Brain microvascular endothelial cell (primary cell): ENCODE data around the gene THSD7A.
A peak's percentile ranks its signal among the peaks of the same experiment; 100 is the strongest.

ENCODE experiments used
- DNase-seq: peaks from one replicate; pipeline ENCODE4 v3.0.0-alpha.2; 2020
- H3K27ac ChIP-seq: fragments of 250-450 bp; sonication (Bioruptor Pico); 2 replicates; pipeline ENCODE4 v1.5.1; 2020; ENCODE audit warnings: mild to moderate bottlenecking, moderate library complexity
- H3K27me3 ChIP-seq: fragments of 250-450 bp; sonication (Bioruptor Pico); replicated peaks from 2 replicates; pipeline ENCODE4 v1.5.1; 2020; ENCODE audit warnings: mild to moderate bottlenecking
- H3K36me3 ChIP-seq: fragments of 250-450 bp; sonication (Bioruptor Pico); replicated peaks from 2 replicates; pipeline ENCODE4 v1.5.1; 2020; ENCODE audit warnings: mild to moderate bottlenecking
- H3K4me3 ChIP-seq: 2 replicates; pipeline ENCODE4 v1.5.1; 2011; ENCODE audit warnings: low read depth, mild to moderate bottlenecking, control low read depth, low read length, moderate library complexity
- in situ Hi-C: cut with HindIII; loops from 2 replicates; pipeline ENCODE4 v1.10.0; 2017; ENCODE audit warnings: low sequenced_read_pairs, low pct_ligation_motif_present
- TF ChIP-seq, protein P1 (sequence below): IDR thresholded peaks from 2 replicates; pipeline ENCODE4 v1.5.1; 2011; ENCODE audit warnings: low read depth, mild to moderate bottlenecking, moderate library complexity, low read length, control low read depth, inconsistent platforms; ENCODE audit errors: missing control alignments

THSD7A gene

DNA sequence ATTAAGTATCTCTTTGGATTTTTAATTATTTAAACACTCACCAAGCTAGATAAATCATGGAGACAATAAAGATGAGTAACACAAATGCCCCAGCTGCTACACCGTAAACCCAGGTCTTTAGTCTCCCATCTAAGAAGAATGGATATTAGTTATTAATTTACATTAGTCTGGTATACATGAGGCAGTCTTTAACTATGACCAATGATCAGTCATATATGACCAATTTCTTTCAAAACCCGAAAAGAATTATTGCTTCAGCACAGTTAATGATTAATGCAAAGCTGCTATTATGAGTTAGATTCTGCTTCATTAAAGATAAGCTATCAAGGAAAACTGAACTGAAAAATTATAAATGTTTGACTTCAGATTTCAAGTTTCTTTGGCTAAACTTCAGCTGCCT is 455.5 kb downstream of the THSD7A start:
- in situ Hi-C loops, result no loop called here
- TF ChIP-seq, protein P1, sequence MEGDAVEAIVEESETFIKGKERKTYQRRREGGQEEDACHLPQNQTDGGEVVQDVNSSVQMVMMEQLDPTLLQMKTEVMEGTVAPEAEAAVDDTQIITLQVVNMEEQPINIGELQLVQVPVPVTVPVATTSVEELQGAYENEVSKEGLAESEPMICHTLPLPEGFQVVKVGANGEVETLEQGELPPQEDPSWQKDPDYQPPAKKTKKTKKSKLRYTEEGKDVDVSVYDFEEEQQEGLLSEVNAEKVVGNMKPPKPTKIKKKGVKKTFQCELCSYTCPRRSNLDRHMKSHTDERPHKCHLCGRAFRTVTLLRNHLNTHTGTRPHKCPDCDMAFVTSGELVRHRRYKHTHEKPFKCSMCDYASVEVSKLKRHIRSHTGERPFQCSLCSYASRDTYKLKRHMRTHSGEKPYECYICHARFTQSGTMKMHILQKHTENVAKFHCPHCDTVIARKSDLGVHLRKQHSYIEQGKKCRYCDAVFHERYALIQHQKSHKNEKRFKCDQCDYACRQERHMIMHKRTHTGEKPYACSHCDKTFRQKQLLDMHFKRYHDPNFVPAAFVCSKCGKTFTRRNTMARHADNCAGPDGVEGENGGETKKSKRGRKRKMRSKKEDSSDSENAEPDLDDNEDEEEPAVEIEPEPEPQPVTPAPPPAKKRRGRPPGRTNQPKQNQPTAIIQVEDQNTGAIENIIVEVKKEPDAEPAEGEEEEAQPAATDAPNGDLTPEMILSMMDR, result no peak
- Histone ChIP-seq H3K27me3 (no peaks in the 10 kb centered on the region), H3K4me3 (no peak overlapping the region), H3K36me3 (no peaks in the 10 kb centered on the region), H3K27ac (no peak overlapping the region)
- no peak for DNase-seq

DNA sequence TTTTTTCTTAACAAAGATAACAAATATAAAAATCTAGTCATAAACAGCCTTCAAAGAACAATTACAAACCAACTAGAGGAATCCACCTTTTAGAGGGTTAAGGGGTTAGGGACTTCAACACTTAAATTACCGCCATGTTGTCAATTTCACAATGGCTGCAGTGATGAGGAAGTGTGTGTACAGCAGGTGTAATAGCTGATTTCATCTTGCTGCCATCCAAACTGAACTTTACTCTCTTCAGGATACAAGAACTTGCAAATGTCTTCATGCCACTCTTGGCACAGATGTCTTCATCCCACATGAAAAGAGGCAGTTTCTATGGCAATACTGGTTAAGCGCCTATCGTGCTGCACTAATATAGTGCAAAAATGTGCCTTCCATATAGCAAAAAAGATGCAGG is 457.4 kb downstream of the THSD7A start:
- H3K27me3 ChIP-seq, result no peaks in the 10 kb centered on the region
- no peak overlapping the region for H3K4me3 ChIP-seq
- in situ Hi-C loops, result no loop called here
- no peak overlapping the region for H3K27ac ChIP-seq
- TF ChIP-seq, protein P1, result no peak
- DNase-seq, result no peak
- H3K36me3 ChIP-seq, result no peaks in the 10 kb centered on the region

DNA sequence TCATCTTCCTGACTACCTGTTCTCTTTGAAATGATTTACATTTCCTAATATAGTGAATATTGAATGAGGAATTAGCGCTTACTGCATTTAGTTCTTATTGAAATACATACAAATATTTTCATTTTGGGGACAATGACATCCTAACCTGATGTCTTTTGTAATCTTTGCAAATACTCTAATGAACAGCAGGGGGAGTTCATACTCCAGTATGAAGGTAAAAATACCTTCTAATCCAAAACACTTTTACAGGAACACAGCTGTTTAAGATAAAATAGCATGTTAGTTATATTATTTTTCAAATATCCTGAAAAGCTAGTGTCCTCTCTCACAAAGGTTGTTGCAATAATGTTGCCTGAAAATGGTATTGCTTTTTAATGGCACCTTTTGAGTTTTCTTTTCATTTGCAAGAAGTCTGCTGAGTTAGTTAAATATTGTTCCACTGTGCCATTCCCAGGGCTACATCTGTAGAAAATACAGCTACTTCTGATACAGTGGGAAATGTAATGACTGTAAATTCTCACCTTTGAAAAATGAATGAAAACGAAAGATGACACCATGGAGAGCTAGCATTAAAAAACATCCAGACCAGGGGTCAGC is 458.4 kb downstream of the THSD7A start:
- TF ChIP-seq, protein P1, result peak; percentile 41
- DNase-seq, result no peak
- Histone ChIP-seq H3K36me3 (no peaks in the 10 kb centered on the region), H3K4me3 (no peak overlapping the region), H3K27me3 (no peaks in the 10 kb centered on the region), H3K27ac (no peak overlapping the region)
- in situ Hi-C loops, result no loop called here

DNA sequence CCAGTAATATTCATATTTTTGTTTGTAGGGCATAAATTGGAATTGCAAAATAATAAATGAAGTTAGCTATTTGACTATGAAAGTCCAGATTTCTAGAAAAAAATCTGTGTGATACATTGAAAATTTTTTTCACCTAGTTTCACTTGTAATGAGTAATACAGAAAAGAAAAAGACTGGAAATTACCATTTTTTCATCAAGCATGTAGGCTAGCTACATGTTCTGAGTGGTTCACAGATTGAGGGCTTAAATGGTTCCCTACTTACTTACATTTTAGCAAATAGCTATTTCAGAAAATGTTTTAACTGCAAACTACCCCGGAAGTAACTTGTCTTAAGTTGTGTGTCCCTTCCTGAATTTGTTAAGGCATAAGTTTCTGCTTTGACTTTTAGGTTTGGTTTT is 462.3 kb downstream of the THSD7A start:
- H3K27me3 ChIP-seq, result no peaks in the 10 kb centered on the region
- in situ Hi-C loops, result no loop called here
- TF ChIP-seq, protein P1, result no peak
- no peaks in the 10 kb centered on the region for H3K36me3 ChIP-seq
- DNase-seq, result no peak
- no peak overlapping the region for H3K27ac ChIP-seq
- H3K4me3 ChIP-seq, result no peak overlapping the region

DNA sequence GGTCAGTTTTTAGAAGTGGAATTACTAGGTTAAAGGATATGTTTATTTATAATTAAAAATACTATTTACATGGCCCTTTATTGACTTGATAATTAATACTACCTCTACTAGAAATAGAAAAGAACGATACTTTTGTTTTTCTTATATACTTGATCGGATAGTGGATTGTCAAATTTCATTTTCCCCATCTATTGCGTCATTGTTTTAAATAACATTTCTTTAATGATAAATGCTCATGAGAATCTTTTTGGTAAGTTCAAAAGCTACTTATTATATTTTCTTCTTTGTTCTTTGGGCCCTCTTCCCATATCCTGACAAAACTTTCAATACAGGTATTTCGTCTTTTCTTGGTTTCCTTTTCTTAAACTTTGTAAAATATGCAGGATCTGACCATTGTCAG is 465.9 kb downstream of the THSD7A start:
- no peak overlapping the region for H3K4me3 ChIP-seq
- H3K27ac ChIP-seq, result no peak overlapping the region
- TF ChIP-seq, protein P1, result no peak
- in situ Hi-C loops, result no loop called here
- no peaks in the 10 kb centered on the region for H3K36me3 ChIP-seq
- no peaks in the 10 kb centered on the region for H3K27me3 ChIP-seq
- no peak for DNase-seq

DNA sequence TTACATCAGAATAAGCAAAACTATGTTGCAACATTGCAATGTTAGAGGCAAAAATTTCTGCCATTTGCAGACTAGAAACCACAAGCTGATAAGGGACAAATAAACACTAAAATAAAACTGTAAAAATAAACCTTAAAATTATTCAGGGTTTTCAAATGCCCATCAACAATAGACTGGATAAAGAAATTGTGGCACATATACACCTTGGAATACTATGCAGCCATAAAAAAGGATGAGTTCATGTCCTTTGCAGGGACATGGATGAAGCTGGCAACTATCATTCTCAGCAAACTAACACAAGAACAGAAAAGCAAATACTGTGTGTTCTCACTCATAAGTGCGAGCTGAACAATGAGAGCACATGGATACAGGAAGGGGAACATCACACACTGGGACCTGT is 473.4 kb downstream of the THSD7A start:
- Histone ChIP-seq H3K36me3 (no peaks in the 10 kb centered on the region), H3K27me3 (no peaks in the 10 kb centered on the region), H3K4me3 (no peak overlapping the region), H3K27ac (no peak overlapping the region)
- no peak for DNase-seq
- in situ Hi-C loops, result no loop called here
- TF ChIP-seq, protein P1, result no peak
